SK-N-SH treated with all-trans-retinoic acid at 6 μM for 48 hours (cell line): Measurements from ENCODE around the gene PLAAT3.

Source experiments
- CSDC2 ChIP-seq: fragments of 250-450 bp; sonication (Bioruptor Pico); IDR thresholded peaks from 2 replicates; pipeline ENCODE4 v1.5.0; 2020; ENCODE audit warnings: mild to moderate bottlenecking, moderate library complexity
- CSRNP3 ChIP-seq: fragments of 250-450 bp; sonication (Bioruptor Pico); IDR thresholded peaks from 2 replicates; pipeline ENCODE4 v1.5.1; 2021; ENCODE audit warnings: mild to moderate bottlenecking, moderate library complexity
- OSR1 ChIP-seq: fragments of 250-450 bp; sonication (Bioruptor Pico); IDR thresholded peaks from 2 replicates; pipeline ENCODE4 v1.8.0; 2022; ENCODE audit warnings: moderate library complexity, mild to moderate bottlenecking, inconsistent platforms
- RARB ChIP-seq: fragments of 250-450 bp; sonication (Bioruptor Pico); IDR thresholded peaks from 2 replicates; pipeline ENCODE4 v1.8.0; 2021; ENCODE audit warnings: mild to moderate bottlenecking, moderate library complexity
- ZC3H10 ChIP-seq: fragments of 250-450 bp; sonication (Bioruptor Pico); IDR thresholded peaks from 2 replicates; pipeline ENCODE4 v1.5.1; 2021; ENCODE audit warnings: mild to moderate bottlenecking, moderate library complexity
- ZFP30 ChIP-seq: fragments of 450-650 bp; formaldehyde crosslinking; IDR thresholded peaks from 2 replicates; pipeline ENCODE4 v1.5.0; 2022; ENCODE audit warnings: mild to moderate bottlenecking, moderate library complexity
- TF ChIP-seq, protein P1 (sequence below): fragments of 250-450 bp; sonication (Bioruptor Pico); IDR thresholded peaks from 2 replicates; pipeline ENCODE4 v1.8.0; 2020; ENCODE audit warnings: mild to moderate bottlenecking, moderate library complexity, borderline replicate concordance
- TF ChIP-seq, protein P2 (sequence below): fragments of 250-450 bp; sonication (Bioruptor Pico); IDR thresholded peaks from 2 replicates; pipeline ENCODE4 v1.8.0; 2021; ENCODE audit warnings: low read depth, mild to moderate bottlenecking, moderate library complexity, borderline replicate concordance

GRCh38 chr11:63569570-63569969, 44.7 kb downstream of the PLAAT3 start:
- TF ChIP-seq RARB = no peak
- TF ChIP-seq ZFP30 = no peak
- TF ChIP-seq ZC3H10 (CRISPR knock-in tag) = no peak
- TF ChIP-seq CSRNP3 (CRISPR knock-in tag) = no peak
- TF ChIP-seq, protein P1, sequence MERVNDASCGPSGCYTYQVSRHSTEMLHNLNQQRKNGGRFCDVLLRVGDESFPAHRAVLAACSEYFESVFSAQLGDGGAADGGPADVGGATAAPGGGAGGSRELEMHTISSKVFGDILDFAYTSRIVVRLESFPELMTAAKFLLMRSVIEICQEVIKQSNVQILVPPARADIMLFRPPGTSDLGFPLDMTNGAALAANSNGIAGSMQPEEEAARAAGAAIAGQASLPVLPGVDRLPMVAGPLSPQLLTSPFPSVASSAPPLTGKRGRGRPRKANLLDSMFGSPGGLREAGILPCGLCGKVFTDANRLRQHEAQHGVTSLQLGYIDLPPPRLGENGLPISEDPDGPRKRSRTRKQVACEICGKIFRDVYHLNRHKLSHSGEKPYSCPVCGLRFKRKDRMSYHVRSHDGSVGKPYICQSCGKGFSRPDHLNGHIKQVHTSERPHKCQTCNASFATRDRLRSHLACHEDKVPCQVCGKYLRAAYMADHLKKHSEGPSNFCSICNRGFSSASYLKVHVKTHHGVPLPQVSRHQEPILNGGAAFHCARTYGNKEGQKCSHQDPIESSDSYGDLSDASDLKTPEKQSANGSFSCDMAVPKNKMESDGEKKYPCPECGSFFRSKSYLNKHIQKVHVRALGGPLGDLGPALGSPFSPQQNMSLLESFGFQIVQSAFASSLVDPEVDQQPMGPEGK (CRISPR knock-in tag) = no peak
- TF ChIP-seq, protein P2, sequence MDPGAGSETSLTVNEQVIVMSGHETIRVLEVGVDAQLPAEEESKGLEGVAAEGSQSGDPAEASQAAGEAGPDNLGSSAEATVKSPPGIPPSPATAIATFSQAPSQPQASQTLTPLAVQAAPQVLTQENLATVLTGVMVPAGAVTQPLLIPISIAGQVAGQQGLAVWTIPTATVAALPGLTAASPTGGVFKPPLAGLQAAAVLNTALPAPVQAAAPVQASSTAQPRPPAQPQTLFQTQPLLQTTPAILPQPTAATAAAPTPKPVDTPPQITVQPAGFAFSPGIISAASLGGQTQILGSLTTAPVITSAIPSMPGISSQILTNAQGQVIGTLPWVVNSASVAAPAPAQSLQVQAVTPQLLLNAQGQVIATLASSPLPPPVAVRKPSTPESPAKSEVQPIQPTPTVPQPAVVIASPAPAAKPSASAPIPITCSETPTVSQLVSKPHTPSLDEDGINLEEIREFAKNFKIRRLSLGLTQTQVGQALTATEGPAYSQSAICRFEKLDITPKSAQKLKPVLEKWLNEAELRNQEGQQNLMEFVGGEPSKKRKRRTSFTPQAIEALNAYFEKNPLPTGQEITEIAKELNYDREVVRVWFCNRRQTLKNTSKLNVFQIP (CRISPR knock-in tag) = no peak
- TF ChIP-seq CSDC2 (CRISPR knock-in tag) = no peak
- no peak for TF ChIP-seq OSR1 (CRISPR knock-in tag)
